ENCODE data around the gene TMEM151A. TPM values are rescaled to one million over a fixed set of nuclear protein-coding genes. Genes with fewer than 3 reads are reported as not detected.

The TMEM151A gene
- total and polyA plus RNA-seq, 4 donors, result 0.05 to 0.13 TPM; not detected in 2

DNA sequence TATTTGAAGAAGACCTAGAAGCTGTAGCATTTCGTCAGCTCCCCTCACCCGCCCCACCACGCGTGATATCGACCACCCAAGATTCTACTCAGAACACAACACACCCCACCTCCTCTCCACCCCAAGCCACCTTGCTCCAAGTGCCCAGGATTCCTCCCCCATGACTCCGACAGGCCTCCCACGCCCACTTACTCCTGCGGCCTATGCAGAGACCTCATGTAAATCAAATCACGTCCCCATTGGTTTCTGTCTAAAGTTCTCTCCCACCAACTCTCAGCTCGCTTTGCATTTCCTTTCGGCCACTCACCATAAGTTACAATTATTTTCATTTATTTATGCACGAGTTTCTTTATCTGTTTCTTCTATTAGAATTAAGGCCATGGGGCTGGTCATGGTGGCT is 11.0 kb downstream of the TMEM151A start:
- Histone ChIP-seq H3K36me3 (ENCODE audit: control insufficient read depth in 4 of 4, insufficient read depth in 3 of 4, low read depth in 1 of 4, low read length in 3 of 4) (no peaks in the 10 kb centered on the region), H3K4me3 (ENCODE audit: low read depth in 1 of 3, low read length in 3 of 3) (no peak overlapping the region), H3K27me3 (ENCODE audit: control insufficient read depth in 4 of 4, insufficient read depth in 4 of 4, low read length in 3 of 4) (no peaks in the 10 kb centered on the region), H3K27ac (ENCODE audit: low read depth in 1 of 2, low read length in 2 of 2) (no peak overlapping the region), H3K4me1 (ENCODE audit: control insufficient read depth in 4 of 4, insufficient read depth in 4 of 4, low read length in 3 of 4) (no peaks in the 10 kb centered on the region), H3K9me3 (ENCODE audit: control insufficient read depth in 4 of 4, low read length in 3 of 4) (no peaks in the 10 kb centered on the region), H3K9ac (ENCODE audit: low read depth in 1 of 2, low read length in 2 of 2) (no peak overlapping the region)
- no peak for DNase-seq (ENCODE audit: low spot score)
- 90% methylated on average over 12 of the region's 12 CpGs for WGBS
- TF ChIP-seq, protein P1, sequence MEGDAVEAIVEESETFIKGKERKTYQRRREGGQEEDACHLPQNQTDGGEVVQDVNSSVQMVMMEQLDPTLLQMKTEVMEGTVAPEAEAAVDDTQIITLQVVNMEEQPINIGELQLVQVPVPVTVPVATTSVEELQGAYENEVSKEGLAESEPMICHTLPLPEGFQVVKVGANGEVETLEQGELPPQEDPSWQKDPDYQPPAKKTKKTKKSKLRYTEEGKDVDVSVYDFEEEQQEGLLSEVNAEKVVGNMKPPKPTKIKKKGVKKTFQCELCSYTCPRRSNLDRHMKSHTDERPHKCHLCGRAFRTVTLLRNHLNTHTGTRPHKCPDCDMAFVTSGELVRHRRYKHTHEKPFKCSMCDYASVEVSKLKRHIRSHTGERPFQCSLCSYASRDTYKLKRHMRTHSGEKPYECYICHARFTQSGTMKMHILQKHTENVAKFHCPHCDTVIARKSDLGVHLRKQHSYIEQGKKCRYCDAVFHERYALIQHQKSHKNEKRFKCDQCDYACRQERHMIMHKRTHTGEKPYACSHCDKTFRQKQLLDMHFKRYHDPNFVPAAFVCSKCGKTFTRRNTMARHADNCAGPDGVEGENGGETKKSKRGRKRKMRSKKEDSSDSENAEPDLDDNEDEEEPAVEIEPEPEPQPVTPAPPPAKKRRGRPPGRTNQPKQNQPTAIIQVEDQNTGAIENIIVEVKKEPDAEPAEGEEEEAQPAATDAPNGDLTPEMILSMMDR (IDR thresholded peaks at IDR 0.05; ENCODE audit: low read depth, low read length, missing input control), result no peak

DNA sequence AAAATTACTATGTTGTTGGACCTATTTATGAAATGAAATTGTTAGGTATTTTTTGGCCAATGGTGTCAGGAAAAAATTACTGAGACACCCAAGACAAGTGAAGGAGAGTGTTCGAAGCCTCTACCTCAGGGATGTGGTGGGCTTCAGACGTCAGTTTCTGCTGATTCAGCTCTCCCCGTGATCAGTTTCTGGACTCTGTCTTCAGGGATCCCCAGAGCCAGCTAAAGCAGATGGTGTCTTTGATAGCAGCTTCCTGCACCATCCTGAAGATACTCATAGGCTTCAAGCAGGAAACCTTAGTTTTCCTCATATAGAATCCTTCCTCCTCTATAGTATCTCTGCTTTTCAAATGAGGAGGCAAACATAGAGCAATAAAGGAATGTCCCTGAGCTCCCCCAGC is 17.8 kb downstream of the TMEM151A start:
- H3K9ac ChIP-seq (ENCODE audit: low read depth in 1 of 2, low read length in 2 of 2), result no peak overlapping the region
- WGBS, result 66% methylated on average over 3 of the region's 3 CpGs
- TF ChIP-seq, protein P2, sequence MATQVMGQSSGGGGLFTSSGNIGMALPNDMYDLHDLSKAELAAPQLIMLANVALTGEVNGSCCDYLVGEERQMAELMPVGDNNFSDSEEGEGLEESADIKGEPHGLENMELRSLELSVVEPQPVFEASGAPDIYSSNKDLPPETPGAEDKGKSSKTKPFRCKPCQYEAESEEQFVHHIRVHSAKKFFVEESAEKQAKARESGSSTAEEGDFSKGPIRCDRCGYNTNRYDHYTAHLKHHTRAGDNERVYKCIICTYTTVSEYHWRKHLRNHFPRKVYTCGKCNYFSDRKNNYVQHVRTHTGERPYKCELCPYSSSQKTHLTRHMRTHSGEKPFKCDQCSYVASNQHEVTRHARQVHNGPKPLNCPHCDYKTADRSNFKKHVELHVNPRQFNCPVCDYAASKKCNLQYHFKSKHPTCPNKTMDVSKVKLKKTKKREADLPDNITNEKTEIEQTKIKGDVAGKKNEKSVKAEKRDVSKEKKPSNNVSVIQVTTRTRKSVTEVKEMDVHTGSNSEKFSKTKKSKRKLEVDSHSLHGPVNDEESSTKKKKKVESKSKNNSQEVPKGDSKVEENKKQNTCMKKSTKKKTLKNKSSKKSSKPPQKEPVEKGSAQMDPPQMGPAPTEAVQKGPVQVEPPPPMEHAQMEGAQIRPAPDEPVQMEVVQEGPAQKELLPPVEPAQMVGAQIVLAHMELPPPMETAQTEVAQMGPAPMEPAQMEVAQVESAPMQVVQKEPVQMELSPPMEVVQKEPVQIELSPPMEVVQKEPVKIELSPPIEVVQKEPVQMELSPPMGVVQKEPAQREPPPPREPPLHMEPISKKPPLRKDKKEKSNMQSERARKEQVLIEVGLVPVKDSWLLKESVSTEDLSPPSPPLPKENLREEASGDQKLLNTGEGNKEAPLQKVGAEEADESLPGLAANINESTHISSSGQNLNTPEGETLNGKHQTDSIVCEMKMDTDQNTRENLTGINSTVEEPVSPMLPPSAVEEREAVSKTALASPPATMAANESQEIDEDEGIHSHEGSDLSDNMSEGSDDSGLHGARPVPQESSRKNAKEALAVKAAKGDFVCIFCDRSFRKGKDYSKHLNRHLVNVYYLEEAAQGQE (IDR thresholded peaks at IDR 0.05), result no peak
- TF ChIP-seq HNF4A (conservative IDR thresholded peaks at IDR 0.05), result no peak
- no peak for TF ChIP-seq HNF4G (IDR thresholded peaks at IDR 0.05)
- TF ChIP-seq FOXA1 (IDR thresholded peaks at IDR 0.05), result no peak
- TF ChIP-seq, protein P3, sequence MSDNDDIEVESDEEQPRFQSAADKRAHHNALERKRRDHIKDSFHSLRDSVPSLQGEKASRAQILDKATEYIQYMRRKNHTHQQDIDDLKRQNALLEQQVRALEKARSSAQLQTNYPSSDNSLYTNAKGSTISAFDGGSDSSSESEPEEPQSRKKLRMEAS (IDR thresholded peaks at IDR 0.05), result no peak
- no peak for TF ChIP-seq NR2F2 (IDR thresholded peaks at IDR 0.05)
- TF ChIP-seq, protein P1 (IDR thresholded peaks at IDR 0.05; ENCODE audit: low read depth, low read length, missing input control), result no peak
- TF ChIP-seq, protein P4, sequence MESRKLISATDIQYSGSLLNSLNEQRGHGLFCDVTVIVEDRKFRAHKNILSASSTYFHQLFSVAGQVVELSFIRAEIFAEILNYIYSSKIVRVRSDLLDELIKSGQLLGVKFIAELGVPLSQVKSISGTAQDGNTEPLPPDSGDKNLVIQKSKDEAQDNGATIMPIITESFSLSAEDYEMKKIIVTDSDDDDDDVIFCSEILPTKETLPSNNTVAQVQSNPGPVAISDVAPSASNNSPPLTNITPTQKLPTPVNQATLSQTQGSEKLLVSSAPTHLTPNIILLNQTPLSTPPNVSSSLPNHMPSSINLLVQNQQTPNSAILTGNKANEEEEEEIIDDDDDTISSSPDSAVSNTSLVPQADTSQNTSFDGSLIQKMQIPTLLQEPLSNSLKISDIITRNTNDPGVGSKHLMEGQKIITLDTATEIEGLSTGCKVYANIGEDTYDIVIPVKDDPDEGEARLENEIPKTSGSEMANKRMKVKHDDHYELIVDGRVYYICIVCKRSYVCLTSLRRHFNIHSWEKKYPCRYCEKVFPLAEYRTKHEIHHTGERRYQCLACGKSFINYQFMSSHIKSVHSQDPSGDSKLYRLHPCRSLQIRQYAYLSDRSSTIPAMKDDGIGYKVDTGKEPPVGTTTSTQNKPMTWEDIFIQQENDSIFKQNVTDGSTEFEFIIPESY (IDR thresholded peaks at IDR 0.05), result no peak
- TF ChIP-seq, protein P5, sequence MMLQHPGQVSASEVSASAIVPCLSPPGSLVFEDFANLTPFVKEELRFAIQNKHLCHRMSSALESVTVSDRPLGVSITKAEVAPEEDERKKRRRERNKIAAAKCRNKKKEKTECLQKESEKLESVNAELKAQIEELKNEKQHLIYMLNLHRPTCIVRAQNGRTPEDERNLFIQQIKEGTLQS (IDR thresholded peaks at IDR 0.05), result no peak
- TF ChIP-seq YY1 (IDR thresholded peaks at IDR 0.05), result no peak
- TF ChIP-seq JUND (IDR thresholded peaks at IDR 0.05), result no peak
- TF ChIP-seq GABPA (IDR thresholded peaks at IDR 0.05 in 1 of 2, conservative IDR thresholded peaks at IDR 0.05 in 1 of 2), result no peak
- H3K36me3 ChIP-seq (ENCODE audit: control insufficient read depth in 4 of 4, insufficient read depth in 3 of 4, low read depth in 1 of 4, low read length in 3 of 4), result no peaks in the 10 kb centered on the region
- H3K4me3 ChIP-seq (ENCODE audit: low read depth in 1 of 3, low read length in 3 of 3), result no peak overlapping the region
- no peaks in the 10 kb centered on the region for H3K27me3 ChIP-seq (ENCODE audit: control insufficient read depth in 4 of 4, insufficient read depth in 4 of 4, low read length in 3 of 4)
- no peak for DNase-seq (ENCODE audit: low spot score)
- peaks cover 0 to 12% (median 5%) of the 10 kb centered on the region in 4 donors for H3K4me1 ChIP-seq (ENCODE audit: control insufficient read depth in 4 of 4, insufficient read depth in 4 of 4, low read length in 3 of 4)
- no peaks in the 10 kb centered on the region for H3K9me3 ChIP-seq (ENCODE audit: control insufficient read depth in 4 of 4, low read length in 3 of 4)
- H3K27ac ChIP-seq (ENCODE audit: low read depth in 1 of 2, low read length in 2 of 2), result no peak overlapping the region

All from liver (tissue), 9 donors.